DOHH2 (cell line): ENCODE data around the gene C12orf75.

Experiments
- H3F3A ChIP-seq: fragments of 200-600 bp; sonication (generic), shearing (Covaris generic); 2 replicates; pipeline ENCODE4 v1.6.0; 2016; ENCODE audit warnings: antibody characterized with exemption, mild to moderate bottlenecking; ENCODE audit not compliant: control insufficient read depth, insufficient read depth
- H3K27ac ChIP-seq: fragments of 200-600 bp; sonication (generic); 2 replicates; pipeline ENCODE4 v1.5.1; 2014; ENCODE audit warnings: low read depth, mild to moderate bottlenecking, low read length, moderate library complexity
- H3K27me3 ChIP-seq: fragments of 200-600 bp; sonication (generic); 2 replicates; pipeline ENCODE4 v1.6.1; 2014; ENCODE audit warnings: mild to moderate bottlenecking, low read length, mixed read lengths; ENCODE audit not compliant: control insufficient read depth
- H3K36me3 ChIP-seq: fragments of 200-600 bp; sonication (generic); 2 replicates; pipeline ENCODE4 v1.6.1; 2014; ENCODE audit warnings: mild to moderate bottlenecking, low read length, moderate library complexity, mixed read lengths; ENCODE audit not compliant: control insufficient read depth
- H3K4me1 ChIP-seq: fragments of 200-600 bp; sonication (generic); 2 replicates; pipeline ENCODE4 v1.6.1; 2014; ENCODE audit warnings: mild to moderate bottlenecking, low read length, mixed read lengths; ENCODE audit not compliant: control insufficient read depth
- H3K4me2 ChIP-seq: fragments of 200-600 bp; sonication (generic); 2 replicates; pipeline ENCODE4 v1.6.0; 2014; ENCODE audit warnings: mild to moderate bottlenecking, low read length, moderate library complexity
- H3K4me3 ChIP-seq: fragments of 200-600 bp; sonication (generic); 2 replicates; pipeline ENCODE4 v1.5.1; 2014; ENCODE audit warnings: mild to moderate bottlenecking, low read length, mixed read lengths
- H3K79me2 ChIP-seq: fragments of 200-600 bp; sonication (generic); 2 replicates; pipeline ENCODE4 v1.6.1; 2014; ENCODE audit warnings: mild to moderate bottlenecking, low read length, mixed read lengths; ENCODE audit not compliant: control insufficient read depth
- H3K9me2 ChIP-seq: fragments of 200-600 bp; sonication (generic); replicated peaks from 2 replicates; pipeline ENCODE4 v1.6.1; 2014; ENCODE audit warnings: mild to moderate bottlenecking, low read length, mixed read lengths; ENCODE audit not compliant: control insufficient read depth
- H3K9me3 ChIP-seq: fragments of 200-600 bp; sonication (generic); 2 replicates; pipeline ENCODE4 v1.6.1; 2014; ENCODE audit warnings: antibody characterized with exemption, low read length, mixed read lengths; ENCODE audit not compliant: control insufficient read depth, insufficient read depth
- H4K20me1 ChIP-seq: fragments of 200-600 bp; sonication (generic); 2 replicates; pipeline ENCODE4 v1.6.0; 2014; ENCODE audit warnings: low read depth, mild to moderate bottlenecking, antibody characterized with exemption, low read length, moderate library complexity; ENCODE audit not compliant: control insufficient read depth, insufficient read depth
- EZH2phosphoT487 ChIP-seq: fragments of 200-600 bp; sonication (generic); IDR thresholded peaks from 2 replicates; pipeline ENCODE4 v1.6.1; 2017; ENCODE audit warnings: borderline replicate concordance, mild to moderate bottlenecking, antibody characterized with exemption, low read length, moderate library complexity, mixed read lengths
- TF ChIP-seq, protein P1 (sequence below): fragments of 200-600 bp; sonication (generic); IDR thresholded peaks from one replicate; pipeline ENCODE4 v1.5.1; 2014; ENCODE audit warnings: antibody characterized with exemption, mild to moderate bottlenecking, low read depth, low read length; ENCODE audit not compliant: poor library complexity, severe bottlenecking

C12orf75 gene

GRCh38 chr12:105417732-105418131, 87.2 kb downstream of the C12orf75 start:
- Histone ChIP-seq H3F3A (no peaks in the 10 kb centered on the region), H3K4me3 (no peak overlapping the region), H3K36me3 (no peaks in the 10 kb centered on the region), H3K4me1 (no peaks in the 10 kb centered on the region), H3K27ac (no peak overlapping the region), H3K9me2 (no peaks in the 10 kb centered on the region), H3K27me3 (no peaks in the 10 kb centered on the region), H3K79me2 (no peaks in the 10 kb centered on the region), H4K20me1 (no peaks in the 10 kb centered on the region), H3K4me2 (no peak overlapping the region), H3K9me3 (no peaks in the 10 kb centered on the region)
- TF ChIP-seq, protein P1, sequence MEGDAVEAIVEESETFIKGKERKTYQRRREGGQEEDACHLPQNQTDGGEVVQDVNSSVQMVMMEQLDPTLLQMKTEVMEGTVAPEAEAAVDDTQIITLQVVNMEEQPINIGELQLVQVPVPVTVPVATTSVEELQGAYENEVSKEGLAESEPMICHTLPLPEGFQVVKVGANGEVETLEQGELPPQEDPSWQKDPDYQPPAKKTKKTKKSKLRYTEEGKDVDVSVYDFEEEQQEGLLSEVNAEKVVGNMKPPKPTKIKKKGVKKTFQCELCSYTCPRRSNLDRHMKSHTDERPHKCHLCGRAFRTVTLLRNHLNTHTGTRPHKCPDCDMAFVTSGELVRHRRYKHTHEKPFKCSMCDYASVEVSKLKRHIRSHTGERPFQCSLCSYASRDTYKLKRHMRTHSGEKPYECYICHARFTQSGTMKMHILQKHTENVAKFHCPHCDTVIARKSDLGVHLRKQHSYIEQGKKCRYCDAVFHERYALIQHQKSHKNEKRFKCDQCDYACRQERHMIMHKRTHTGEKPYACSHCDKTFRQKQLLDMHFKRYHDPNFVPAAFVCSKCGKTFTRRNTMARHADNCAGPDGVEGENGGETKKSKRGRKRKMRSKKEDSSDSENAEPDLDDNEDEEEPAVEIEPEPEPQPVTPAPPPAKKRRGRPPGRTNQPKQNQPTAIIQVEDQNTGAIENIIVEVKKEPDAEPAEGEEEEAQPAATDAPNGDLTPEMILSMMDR, result no peak
- TF ChIP-seq EZH2phosphoT487, result no peak

- Histone ChIP-seq H3K36me3 (no peaks in the 10 kb centered on the region), H3K9me3 (no peaks in the 10 kb centered on the region), H3K27ac (no peak overlapping the region), H3K27me3 (no peaks in the 10 kb centered on the region), H3K4me1 (no peaks in the 10 kb centered on the region), H3K79me2 (no peaks in the 10 kb centered on the region), H3K4me2 (no peak overlapping the region), H3F3A (no peaks in the 10 kb centered on the region), H4K20me1 (no peaks in the 10 kb centered on the region), H3K9me2 (no peaks in the 10 kb centered on the region), H3K4me3 (no peak overlapping the region)
- no peak for TF ChIP-seq EZH2phosphoT487
- TF ChIP-seq, protein P1, result no peak
Observed at GRCh38 chr12:105418229-105418628, 87.7 kb downstream of the C12orf75 start.

GRCh38 chr12:105418821-105419291, 88.4 kb downstream of the C12orf75 start:
- Histone ChIP-seq H3K4me1 (no peaks in the 10 kb centered on the region), H3K9me3 (no peaks in the 10 kb centered on the region), H3K4me2 (no peak overlapping the region), H3F3A (no peaks in the 10 kb centered on the region), H4K20me1 (no peaks in the 10 kb centered on the region), H3K79me2 (no peaks in the 10 kb centered on the region), H3K36me3 (no peaks in the 10 kb centered on the region), H3K9me2 (no peaks in the 10 kb centered on the region), H3K4me3 (no peak overlapping the region), H3K27me3 (no peaks in the 10 kb centered on the region), H3K27ac (no peak overlapping the region)
- TF ChIP-seq EZH2phosphoT487, result no peak
- TF ChIP-seq, protein P1, result no peak

DNA sequence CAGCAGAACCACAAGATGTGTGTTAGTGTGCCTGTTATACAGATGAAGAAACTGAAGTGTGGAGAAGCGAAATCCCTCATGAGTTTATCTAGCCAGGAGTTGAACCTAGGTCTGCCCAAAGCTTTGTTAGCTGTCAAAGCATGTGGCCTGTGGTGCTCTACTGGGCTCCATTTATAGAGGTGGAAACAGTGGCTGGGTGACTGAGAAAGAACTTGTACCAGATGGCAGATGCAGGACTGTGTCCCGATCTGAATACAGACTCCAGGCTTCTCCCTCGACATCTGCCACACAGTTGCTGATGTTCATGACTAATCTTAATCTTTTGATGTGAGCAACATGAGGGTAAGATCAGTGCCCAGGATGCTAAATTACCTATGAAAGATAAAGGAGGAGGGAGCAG, 89.1 kb downstream of the C12orf75 start:
- no peak for TF ChIP-seq EZH2phosphoT487
- TF ChIP-seq, protein P1, result no peak
- H3K4me2 ChIP-seq, result no peak overlapping the region
- H3K27ac ChIP-seq, result no peak overlapping the region
- no peak overlapping the region for H3K4me3 ChIP-seq
- H3K9me3 ChIP-seq, result no peaks in the 10 kb centered on the region
- H3K9me2 ChIP-seq, result no peaks in the 10 kb centered on the region
- no peaks in the 10 kb centered on the region for H3K79me2 ChIP-seq
- H4K20me1 ChIP-seq, result no peaks in the 10 kb centered on the region
- no peaks in the 10 kb centered on the region for H3K4me1 ChIP-seq
- no peaks in the 10 kb centered on the region for H3K36me3 ChIP-seq
- no peaks in the 10 kb centered on the region for H3F3A ChIP-seq
- no peaks in the 10 kb centered on the region for H3K27me3 ChIP-seq
